Measurements from ENCODE around the gene ST6GAL1. TPM values are rescaled to one million over a fixed set of nuclear protein-coding genes. Genes with fewer than 3 reads are reported as not detected.

ST6GAL1 gene
- total RNA-seq, 1 experiment from 2014 or later, result 25.6 TPM

DNA sequence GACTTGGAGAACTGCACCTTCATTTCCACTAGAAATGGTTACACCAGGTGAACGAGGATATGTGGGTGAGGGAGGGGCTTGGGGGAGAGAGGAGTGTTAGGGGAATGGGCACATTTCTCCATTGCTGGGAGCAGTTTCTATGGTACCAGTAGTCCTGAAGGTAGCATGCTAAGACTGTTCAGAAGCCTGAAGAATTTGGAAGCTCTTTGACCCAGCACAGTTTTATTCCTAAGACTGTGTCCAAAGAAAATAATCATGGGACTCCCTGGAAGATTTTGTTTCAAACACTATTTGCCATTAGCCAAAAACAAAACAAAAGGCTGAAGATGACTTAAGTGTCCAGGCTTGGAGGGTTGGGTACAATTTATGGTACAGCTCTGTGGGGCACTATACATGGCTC, 32.1 kb downstream of the ST6GAL1 start:
- H3K27me3 ChIP-seq (ENCODE audit: insufficient read depth, low read depth), result no peaks in the 10 kb centered on the region
- intact Hi-C loops (cut with micrococcal nuclease; ENCODE audit: unreplicated experiment), result no loop called here
- H3K4me1 ChIP-seq (replicated peaks; ENCODE audit: insufficient read depth), result no peaks in the 10 kb centered on the region
- no peak for DNase-seq
- H3K79me2 ChIP-seq (ENCODE audit: low read depth), result no peaks in the 10 kb centered on the region
- no peaks in the 10 kb centered on the region for H4K20me1 ChIP-seq (ENCODE audit: insufficient read depth)
- H2AFZ ChIP-seq, result no peak overlapping the region
- no peaks in the 10 kb centered on the region for H3K9me2 ChIP-seq (ENCODE audit: insufficient read depth)
- no TSS peak for BruUV-seq (replicated peaks)
- H3F3A ChIP-seq (ENCODE audit: insufficient read depth, low read depth), result no peaks in the 10 kb centered on the region
- H3K4me3 ChIP-seq, result no peak overlapping the region
- H3K36me3 ChIP-seq (ENCODE audit: low read depth), result no peaks in the 10 kb centered on the region
- ChIA-PET POLR2A (ENCODE audit: unreplicated experiment) (no interaction called here), CTCF (interaction anchor here (0.6 kb wide), 1 partner anchor 747 kb away, joined by 3 read pairs; no protein-coding TSS in a partner anchor)
- no peak overlapping the region for H3K27ac ChIP-seq
- no peak overlapping the region for H3K4me2 ChIP-seq
- H3K9me3 ChIP-seq (ENCODE audit: insufficient read depth, low read depth), result no peaks in the 10 kb centered on the region
- no peak for TF ChIP-seq EZH2 (IDR thresholded peaks at IDR 0.05; ENCODE audit: low read depth)
- TF ChIP-seq, protein P1, sequence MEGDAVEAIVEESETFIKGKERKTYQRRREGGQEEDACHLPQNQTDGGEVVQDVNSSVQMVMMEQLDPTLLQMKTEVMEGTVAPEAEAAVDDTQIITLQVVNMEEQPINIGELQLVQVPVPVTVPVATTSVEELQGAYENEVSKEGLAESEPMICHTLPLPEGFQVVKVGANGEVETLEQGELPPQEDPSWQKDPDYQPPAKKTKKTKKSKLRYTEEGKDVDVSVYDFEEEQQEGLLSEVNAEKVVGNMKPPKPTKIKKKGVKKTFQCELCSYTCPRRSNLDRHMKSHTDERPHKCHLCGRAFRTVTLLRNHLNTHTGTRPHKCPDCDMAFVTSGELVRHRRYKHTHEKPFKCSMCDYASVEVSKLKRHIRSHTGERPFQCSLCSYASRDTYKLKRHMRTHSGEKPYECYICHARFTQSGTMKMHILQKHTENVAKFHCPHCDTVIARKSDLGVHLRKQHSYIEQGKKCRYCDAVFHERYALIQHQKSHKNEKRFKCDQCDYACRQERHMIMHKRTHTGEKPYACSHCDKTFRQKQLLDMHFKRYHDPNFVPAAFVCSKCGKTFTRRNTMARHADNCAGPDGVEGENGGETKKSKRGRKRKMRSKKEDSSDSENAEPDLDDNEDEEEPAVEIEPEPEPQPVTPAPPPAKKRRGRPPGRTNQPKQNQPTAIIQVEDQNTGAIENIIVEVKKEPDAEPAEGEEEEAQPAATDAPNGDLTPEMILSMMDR (conservative IDR thresholded peaks at IDR 0.05), result no peak

DNA sequence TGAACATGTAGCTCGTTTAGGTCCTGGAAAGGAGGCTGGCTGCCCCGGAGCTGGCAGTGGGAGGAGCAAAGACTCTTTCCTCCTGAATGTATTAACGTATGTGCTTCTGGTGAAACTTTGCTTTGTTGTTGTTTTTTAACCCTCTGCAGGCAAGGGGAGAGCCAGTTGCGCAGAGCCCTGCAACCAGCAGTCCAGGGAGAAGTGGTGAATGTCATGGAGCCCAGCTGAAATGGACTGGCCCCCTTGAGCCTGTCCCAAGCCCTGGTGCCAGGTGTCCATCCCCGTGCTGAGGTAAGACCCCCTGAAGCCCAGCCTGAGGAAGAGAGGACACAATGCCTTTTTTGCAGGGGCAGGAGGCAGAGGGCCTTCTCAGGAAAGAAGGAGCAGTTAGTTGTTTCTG, 33.3 kb downstream of the ST6GAL1 start:
- 0 out of 2 replicates have a peak, but pooled peaks cover 2% of the 10 kb centered on the region for H3K36me3 ChIP-seq (ENCODE audit: low read depth)
- no peaks in the 10 kb centered on the region for H3K9me2 ChIP-seq (ENCODE audit: insufficient read depth)
- CTCF ChIA-PET, result no interaction called here
- H3K9me3 ChIP-seq (ENCODE audit: insufficient read depth, low read depth), result no peaks in the 10 kb centered on the region
- DNase-seq, result no peak
- H3K4me2 ChIP-seq, result no peak overlapping the region
- no peak overlapping the region for H2AFZ ChIP-seq
- BruUV-seq (replicated peaks), result no TSS peak
- no peaks in the 10 kb centered on the region for H3K4me1 ChIP-seq (replicated peaks; ENCODE audit: insufficient read depth)
- H3K27me3 ChIP-seq (ENCODE audit: insufficient read depth, low read depth), result no peaks in the 10 kb centered on the region
- POLR2A ChIA-PET (ENCODE audit: unreplicated experiment), result no interaction called here
- H4K20me1 ChIP-seq (ENCODE audit: insufficient read depth), result no peaks in the 10 kb centered on the region
- no peak overlapping the region for H3K4me3 ChIP-seq
- intact Hi-C loops (cut with micrococcal nuclease; ENCODE audit: unreplicated experiment), result no loop called here
- TF ChIP-seq, protein P1 (conservative IDR thresholded peaks at IDR 0.05), result no peak
- no peaks in the 10 kb centered on the region for H3F3A ChIP-seq (ENCODE audit: insufficient read depth, low read depth)
- H3K79me2 ChIP-seq (ENCODE audit: low read depth), result no peaks in the 10 kb centered on the region
- no peak overlapping the region for H3K27ac ChIP-seq

DNA sequence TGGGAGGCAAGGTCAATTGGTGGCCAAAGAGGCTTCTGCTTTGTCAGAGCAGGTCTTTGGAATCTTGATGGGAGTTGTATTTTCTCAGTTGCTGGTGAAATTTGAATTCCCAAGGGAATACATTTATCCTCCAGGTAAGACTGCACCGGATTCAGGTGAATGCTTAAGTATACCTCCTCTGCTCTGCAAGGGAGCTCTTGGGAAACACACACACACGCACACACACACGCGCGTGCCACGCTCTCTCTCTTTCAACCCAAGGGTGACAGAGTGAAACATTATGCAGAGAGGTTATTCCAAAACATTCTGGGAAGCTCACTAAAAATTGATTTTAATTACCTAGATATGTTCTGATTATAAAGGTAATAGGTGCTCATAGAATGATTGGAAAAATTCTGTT, 33.7 kb downstream of the ST6GAL1 start:
- intact Hi-C loops (cut with micrococcal nuclease; ENCODE audit: unreplicated experiment), result no loop called here
- Histone ChIP-seq H2AFZ (no peak overlapping the region), H3K4me1 (replicated peaks; ENCODE audit: insufficient read depth) (no peaks in the 10 kb centered on the region), H3K27ac (no peak overlapping the region), H3K27me3 (ENCODE audit: insufficient read depth, low read depth) (no peaks in the 10 kb centered on the region), H3F3A (ENCODE audit: insufficient read depth, low read depth) (no peaks in the 10 kb centered on the region), H3K79me2 (ENCODE audit: low read depth) (no peaks in the 10 kb centered on the region), H4K20me1 (ENCODE audit: insufficient read depth) (no peaks in the 10 kb centered on the region), H3K4me2 (no peak overlapping the region), H3K9me3 (ENCODE audit: insufficient read depth, low read depth) (no peaks in the 10 kb centered on the region), H3K9me2 (ENCODE audit: insufficient read depth) (no peaks in the 10 kb centered on the region), H3K36me3 (ENCODE audit: low read depth) (0 out of 2 replicates have a peak, but pooled peaks cover 2% of the 10 kb centered on the region), H3K4me3 (no peak overlapping the region)
- no TSS peak for BruUV-seq (replicated peaks)
- ChIA-PET POLR2A (ENCODE audit: unreplicated experiment) (no interaction called here), CTCF (no interaction called here)
- DNase-seq, result no peak
- TF ChIP-seq, protein P1 (conservative IDR thresholded peaks at IDR 0.05), result no peak
- no peak for TF ChIP-seq EZH2 (IDR thresholded peaks at IDR 0.05; ENCODE audit: low read depth)

Data from PC-9 (cell line).